HCT116 (cell line): Measurements from ENCODE around the gene FRS2. TPM values are rescaled to one million over a fixed set of nuclear protein-coding genes. Genes with fewer than 3 reads are reported as not detected.
A peak's percentile ranks its signal among the peaks of the same experiment; 100 is the strongest.

Experiments
- ATAC-seq: fragments of 200-7000 bp; cut with Tn5 transposase; 2 replicates; pipeline ENCODE4 v1.9.1; 2020; ENCODE audit warnings: mild to moderate bottlenecking, moderate library complexity
- BruUV-seq: library from RNA; stranded (reverse); fragments of 400-500 nt; replicated peaks from 2 replicates; lab custom pipeline; 2021; lab: Mats Ljungman, UMichigan
- CTCF ChIA-PET: fragments of 300-600 bp; sonication (Branson Sonifier 250); formaldehyde crosslinking; loops from one replicate; lab custom pipeline; 2021; ENCODE audit warnings: antibody characterized with exemption; lab: Charles Lee
- POLR2A ChIA-PET: fragments of 300-600, 350-600 bp; sonication (Branson Sonifier 250); formaldehyde crosslinking; loops from one replicate; lab custom pipeline; 2021; ENCODE audit warnings: antibody characterized with exemption; lab: Charles Lee
- RAD21 ChIA-PET, 2 experiments: fragments of 300-600 bp; sonication (Branson Sonifier 250); formaldehyde crosslinking; loops; one replicate each; lab custom pipeline; 2023; ENCODE audit warnings: low total read pairs in 2 of 2; ENCODE audit not compliant: uncharacterized antibody in 2 of 2, unreplicated experiment in 2 of 2, low non-redundant PET in 1 of 2; lab: Charles Lee
- DNase-seq: peaks from one replicate; pipeline ENCODE4 v3.0.0-alpha.2; 2010; ENCODE audit warnings: low read depth, low spot score
- H2AFZ ChIP-seq: fragments of 200-600 bp; shearing (Covaris generic), sonication (generic); 2 replicates; pipeline ENCODE4 v1.6.1; 2017; ENCODE audit warnings: low read depth, mixed run types, mixed read lengths, antibody characterized with exemption, low read length; ENCODE audit not compliant: poor library complexity, severe bottlenecking
- H3K27ac ChIP-seq: 2 replicates; pipeline ENCODE4 v1.5.1; 2012; ENCODE audit warnings: low read depth, low read length
- H3K27me3 ChIP-seq: fragments of 200-600 bp; sonication (generic); 2 replicates; pipeline ENCODE4 v1.6.1; 2016; ENCODE audit warnings: mixed run types, low read length, mixed read lengths; ENCODE audit not compliant: insufficient read depth
- H3K36me3 ChIP-seq, 2 experiments: fragments of 200-500 bp in 1 of 2; fragments of 200-600 bp in 1 of 2; sonication (Bioruptor generic) in 1 of 2; sonication (generic) in 1 of 2; 2 replicates each; pipeline versions ENCODE4 v1.5.1 to v1.6.1; 2014 to 2016; ENCODE audit warnings: low read length in 2 of 2, inconsistent platforms in 1 of 2, mixed read lengths in 1 of 2, mixed run types in 1 of 2; ENCODE audit not compliant: insufficient read depth in 2 of 2, control insufficient read depth in 1 of 2
- H3K4me1 ChIP-seq, 2 experiments: fragments of 200-600 bp in 1 of 2; sonication (generic) in 1 of 2; 2 replicates each; pipeline versions ENCODE4 v1.5.1 to v1.6.1; 2012 to 2017; ENCODE audit warnings: low read length in 2 of 2, inconsistent platforms in 1 of 2, mild to moderate bottlenecking in 1 of 2, mixed read lengths in 1 of 2, mixed run types in 1 of 2, moderate library complexity in 1 of 2; ENCODE audit not compliant: insufficient read depth in 2 of 2, control insufficient read depth in 1 of 2
- H3K4me2 ChIP-seq: fragments of 200-600 bp; sonication (generic); 2 replicates; pipeline ENCODE4 v1.6.1; 2017; ENCODE audit warnings: mixed run types, low read length, mixed read lengths
- H3K4me3 ChIP-seq, 2 experiments: fragments of 200-600 bp in 1 of 2; sonication (generic) in 1 of 2; replicated peaks in 1 of 2; 2 replicates each; pipeline ENCODE4 v1.5.1; 2011 to 2016; ENCODE audit warnings: low read length in 2 of 2, control low read depth in 1 of 2, low read depth in 1 of 2, mild to moderate bottlenecking in 1 of 2, mixed read lengths in 1 of 2, mixed run types in 1 of 2
- H3K79me2 ChIP-seq: fragments of 200-600 bp; sonication (generic); 2 replicates; pipeline ENCODE4 v1.6.1; 2017; ENCODE audit warnings: mild to moderate bottlenecking, mixed run types, low read length, moderate library complexity, mixed read lengths; ENCODE audit not compliant: insufficient read depth
- H3K9ac ChIP-seq: fragments of 200-600 bp; sonication (generic); 2 replicates; pipeline ENCODE4 v1.6.1; 2016; ENCODE audit warnings: low read length, mixed read lengths
- H3K9me2 ChIP-seq: fragments of 200-600 bp; sonication (generic), shearing (Covaris generic); 2 replicates; pipeline ENCODE4 v1.6.1; 2017; ENCODE audit warnings: mixed run types, mild to moderate bottlenecking, moderate library complexity; ENCODE audit not compliant: insufficient read depth
- H3K9me3 ChIP-seq, 2 experiments: fragments of 200-500 bp in 1 of 2; fragments of 200-600 bp in 1 of 2; sonication (Bioruptor generic) in 1 of 2; sonication (generic) in 1 of 2; 2 replicates each; pipeline ENCODE4 v1.6.1; 2014 to 2017; ENCODE audit warnings: low read length in 2 of 2, mixed read lengths in 2 of 2, inconsistent platforms in 1 of 2, low read depth in 1 of 2, mild to moderate bottlenecking in 1 of 2, mixed run types in 1 of 2, moderate library complexity in 1 of 2; ENCODE audit not compliant: control insufficient read depth in 1 of 2, insufficient read depth in 1 of 2
- H4K20me1 ChIP-seq: fragments of 200-600 bp; sonication (generic), shearing (Covaris generic); 2 replicates; pipeline ENCODE4 v1.6.1; 2017; ENCODE audit warnings: mixed run types, mild to moderate bottlenecking, moderate library complexity; ENCODE audit not compliant: insufficient read depth
- CBX3 ChIP-seq: IDR thresholded peaks from 2 replicates; pipeline ENCODE4 v1.6.1; 2012; ENCODE audit warnings: low read depth
- CEBPB ChIP-seq: IDR thresholded peaks from 2 replicates; pipeline ENCODE4 v1.6.1; 2012; ENCODE audit warnings: low read depth
- CTCF ChIP-seq, 3 experiments: fragments of 200-600 bp in 1 of 3; sonication (generic) in 1 of 3; IDR thresholded peaks in 2 of 3; conservative IDR thresholded peaks in 1 of 3; 2 replicates each; pipeline ENCODE4 v1.5.1; 2012 to 2017; ENCODE audit warnings: low read depth in 2 of 3, low read length in 2 of 3, antibody characterized with exemption in 1 of 3, borderline replicate concordance in 1 of 3, control low read depth in 1 of 3, mild to moderate bottlenecking in 1 of 3, mixed read lengths in 1 of 3, mixed run types in 1 of 3, moderate library complexity in 1 of 3; ENCODE audit not compliant: insufficient read depth in 1 of 3
- EGR1 ChIP-seq: IDR thresholded peaks from 2 replicates; pipeline ENCODE4 v1.6.1; 2012; ENCODE audit warnings: low read depth
- ELF1 ChIP-seq: IDR thresholded peaks from 2 replicates; pipeline ENCODE4 v1.6.1; 2012; ENCODE audit warnings: low read depth, borderline replicate concordance
- EZH2phosphoT487 ChIP-seq: fragments of 200-600 bp; IDR thresholded peaks from 2 replicates; pipeline ENCODE4 v1.6.1; 2018; ENCODE audit warnings: antibody characterized with exemption, borderline replicate concordance
- FOSL1 ChIP-seq: IDR thresholded peaks from 2 replicates; pipeline ENCODE4 v1.6.1; 2012; ENCODE audit warnings: low read depth
- POLR2A ChIP-seq: IDR thresholded peaks from 2 replicates; pipeline ENCODE4 v1.7.0; 2011; ENCODE audit warnings: borderline replicate concordance; ENCODE audit not compliant: insufficient read depth, insufficient read length; ENCODE audit errors: extremely low read depth
- POLR2AphosphoS5 ChIP-seq: IDR thresholded peaks from 2 replicates; pipeline ENCODE4 v1.6.1; 2011; ENCODE audit warnings: mild to moderate bottlenecking, low read depth, low read length, moderate library complexity
- RAD21 ChIP-seq: IDR thresholded peaks from 2 replicates; pipeline ENCODE4 v1.6.1; 2012; ENCODE audit warnings: low read depth, mild to moderate bottlenecking
- SIN3A ChIP-seq: IDR thresholded peaks from 2 replicates; pipeline ENCODE4 v1.6.1; 2012; ENCODE audit warnings: low read depth
- SP1 ChIP-seq: IDR thresholded peaks from 2 replicates; pipeline ENCODE4 v1.6.1; 2012; ENCODE audit warnings: low read depth
- SRF ChIP-seq: IDR thresholded peaks from 2 replicates; pipeline ENCODE4 v1.6.1; 2012; ENCODE audit warnings: low read depth
- TCF7L2 ChIP-seq: IDR thresholded peaks from 2 replicates; pipeline ENCODE4 v1.7.0; 2011; ENCODE audit warnings: borderline replicate concordance, inconsistent platforms; ENCODE audit not compliant: insufficient read depth, insufficient read length; ENCODE audit errors: extremely low read depth
- YY1 ChIP-seq: IDR thresholded peaks from 2 replicates; pipeline ENCODE4 v1.6.1; 2011; ENCODE audit warnings: low read length, low read depth, moderate library complexity, mild to moderate bottlenecking; ENCODE audit not compliant: insufficient replicate concordance; ENCODE audit errors: extremely low read depth
- ZNF274 ChIP-seq: fragments of 200-500 bp; sonication (Bioruptor generic); IDR thresholded peaks from 2 replicates; pipeline ENCODE4 v1.6.1; 2014; ENCODE audit warnings: mild to moderate bottlenecking, low read depth, low read length, inconsistent platforms
- intact Hi-C: fragments of 100-400 bp; cut with micrococcal nuclease; formaldehyde crosslinking; loops from 2 replicates; pipeline ENCODE4 v1.10.0; 2022
- total RNA-seq: library from RNA; stranded (reverse); gene quantifications from one replicate; pipeline ENCODE4 v1.2.1, GENCODE V29; 2021; ENCODE audit not compliant: unreplicated experiment

The FRS2 gene
- total RNA-seq, 1 experiment from 2014 or later = 14.7 TPM

GRCh38 chr12:69471667-69472385 is 1.6 kb downstream of the FRS2 start:
- no TSS peak for BruUV-seq
- H3K9me3 ChIP-seq = no peaks in the 10 kb centered on the region
- no peaks in the 10 kb centered on the region for H3K27me3 ChIP-seq
- no peak for DNase-seq
- ChIA-PET RAD21 (no interaction called here), POLR2A (no interaction called here)
- peak overlapping the region; percentile 78 to 87; a peak in 3 of 4 replicates for H3K4me3 ChIP-seq
- no peaks in the 10 kb centered on the region for H3K36me3 ChIP-seq
- intact Hi-C loops = loop anchor here (2.0 kb wide), 2 partner anchors 99 to 267 kb away; partner anchors contain the start of gene RAB3IP
- peak overlapping the region; percentile 84 for H3K9ac ChIP-seq
- H3K27ac ChIP-seq = no peak overlapping the region
- no peak for TF ChIP-seq EZH2phosphoT487
- TF ChIP-seq, all 23 proteins: peak for 0
- Histone ChIP-seq H3K79me2 (peaks cover 64% of the 10 kb centered on the region), H3K9me2 (no peaks in the 10 kb centered on the region), H4K20me1 (peaks cover 19% of the 10 kb centered on the region; the same call in 1 of the 2 replicates), H3K4me1 (peaks cover 8 to 10% of the 10 kb centered on the region in 2 experiments; a peak in 3 of 4 replicates), H2AFZ (no peak overlapping the region), H3K4me2 (peak overlapping the region; percentile 82)
- CTCF ChIA-PET = no interaction called here
- ATAC-seq = no peak

GRCh38 chr12:69473262-69473661 is 3.1 kb downstream of the FRS2 start:
- H3K4me2 ChIP-seq = no peak overlapping the region
- peaks cover 19% of the 10 kb centered on the region; the same call in 1 of the 2 replicates for H4K20me1 ChIP-seq
- intact Hi-C loops = no loop called here
- DNase-seq (no peak), ATAC-seq (no peak)
- POLR2A ChIA-PET = no interaction called here
- no peak overlapping the region for H3K27ac ChIP-seq
- H3K9me3 ChIP-seq = no peaks in the 10 kb centered on the region
- no TSS peak for BruUV-seq
- CTCF ChIA-PET = no interaction called here
- H3K27me3 ChIP-seq = no peaks in the 10 kb centered on the region
- RAD21 ChIA-PET = no interaction called here
- H3K4me3 ChIP-seq = no peak overlapping the region
- H3K9ac ChIP-seq = no peak overlapping the region
- no peak for TF ChIP-seq POLR2AphosphoS5
- no peak for TF ChIP-seq TCF7L2
- no peak for TF ChIP-seq YY1
- TF ChIP-seq FOSL1 = no peak
- no peak for TF ChIP-seq CEBPB
- no peak for TF ChIP-seq SP1
- TF ChIP-seq ZNF274 = no peak
- TF ChIP-seq SRF = no peak
- no peak for TF ChIP-seq CTCF (IDR thresholded peaks at IDR 0.05 in 2 of 3, conservative IDR thresholded peaks at IDR 0.05 in 1 of 3; ENCODE audit: borderline replicate concordance in 1 of 3, insufficient read depth in 1 of 3, low read depth in 2 of 3, low read length in 2 of 3)
- TF ChIP-seq CBX3 = no peak
- no peak for TF ChIP-seq RAD21
- no peak for TF ChIP-seq POLR2A
- no peak for TF ChIP-seq EGR1
- no peak for TF ChIP-seq SIN3A
- TF ChIP-seq ELF1 = no peak
- H3K36me3 ChIP-seq = no peaks in the 10 kb centered on the region
- H3K79me2 ChIP-seq = peaks cover 76% of the 10 kb centered on the region
- H3K9me2 ChIP-seq = no peaks in the 10 kb centered on the region
- peaks cover 8 to 10% of the 10 kb centered on the region in 2 experiments; a peak in 3 of 4 replicates for H3K4me1 ChIP-seq
- no peak overlapping the region for H2AFZ ChIP-seq
